Naive B cell (primary cell): ENCODE results near the gene SLC22A5. TPM values are rescaled to one million over a fixed set of nuclear protein-coding genes. Genes with fewer than 3 reads are reported as not detected.

ENCODE experiments used
- polyA plus RNA-seq, 6 donors: library from polyadenylated mRNA; unstranded; fragments of 300-500 nt; fragmentation: Illumina TruSeq; gene quantifications; one replicate each; pipeline ENCODE4 v1.2.3, GENCODE V29; 2021; ENCODE audit warnings: low read depth in 6 of 6

The SLC22A5 gene
- polyA plus RNA-seq, 6 donors from 2014 or later, result 1.5 to 3.1 (median 1.9) TPM

Other genes starting within 250 kb of the SLC22A5 start
- gene P4HA2, start 141.9 kb upstream of the SLC22A5 start, polyA plus RNA-seq, result under 1 TPM in 2 of 6 donors, not detected in 4; 0.45 to 0.73 TPM
- not detected for gene PDLIM4, start 112.0 kb upstream of the SLC22A5 start, polyA plus RNA-seq
- not detected for gene SLC22A4, start 75.3 kb upstream of the SLC22A5 start, polyA plus RNA-seq
- 100 to 1,000 TPM; 228 to 332 (median 296) TPM for gene IRF1, start 121.1 kb downstream of the SLC22A5 start, polyA plus RNA-seq
- not detected for gene IL5, start 173.8 kb downstream of the SLC22A5 start, polyA plus RNA-seq
- 10 to 100 TPM; 10.1 to 33.5 (median 19.9) TPM for gene RAD50, start 187.3 kb downstream of the SLC22A5 start, polyA plus RNA-seq